Heart right ventricle (tissue), 16 donors: ENCODE measurements around the gene ILK. TPM values are rescaled to one million over a fixed set of nuclear protein-coding genes. Genes with fewer than 3 reads are reported as not detected.
A peak's percentile ranks its signal among the peaks of the same experiment; 100 is the strongest.

Experiments used
- ATAC-seq, 8 donors: fragments of 200-7000 bp; cut with Tn5 transposase; one replicate each; pipeline ENCODE4 v1.9.1; 2020; ENCODE audit warnings: mild to moderate bottlenecking in 8 of 8, moderate library complexity in 8 of 8, moderate number of reproducible peaks in 1 of 8
- DNase-seq, 2 donors: peaks; one replicate each; pipeline ENCODE4 v3.0.0-alpha.2; 2020
- H3K27ac ChIP-seq, 10 donors: fragments of 200-600 bp; sonication (generic) in 2 of 10; one replicate each; pipeline versions ENCODE4 v1.5.0 to v1.8.0; 2020 to 2022; ENCODE audit warnings: mild to moderate bottlenecking in 3 of 10
- H3K27me3 ChIP-seq, 7 donors: fragments of 200-600 bp; one replicate each; pipeline ENCODE4 v1.8.0; 2021 to 2022; ENCODE audit warnings: mild to moderate bottlenecking in 2 of 7
- H3K36me3 ChIP-seq, 9 donors: fragments of 200-600 bp; sonication (generic) in 1 of 9; one replicate each; pipeline versions ENCODE4 v1.5.0 to v1.8.0; 2020 to 2022; ENCODE audit warnings: mild to moderate bottlenecking in 2 of 9
- H3K4me1 ChIP-seq, 9 donors: fragments of 200-600 bp; sonication (generic) in 1 of 9; one replicate each; pipeline versions ENCODE4 v1.5.0 to v1.8.0; 2020 to 2022; ENCODE audit warnings: mild to moderate bottlenecking in 4 of 9
- H3K4me3 ChIP-seq, 10 donors: fragments of 200-600 bp; sonication (generic) in 2 of 10; one replicate each; pipeline versions ENCODE4 v1.5.0 to v1.8.0; 2020 to 2022; ENCODE audit warnings: mild to moderate bottlenecking in 7 of 10, moderate library complexity in 2 of 10
- H3K9me3 ChIP-seq, 11 donors: fragments of 200-600 bp in 10 of 11; sonication (generic) in 2 of 11; one replicate each; pipeline versions ENCODE4 v1.5.0 to v1.8.0; 2013 to 2022; ENCODE audit warnings: mild to moderate bottlenecking in 2 of 11, control low read depth in 1 of 11, moderate library complexity in 1 of 11
- CTCF ChIP-seq, 9 donors: fragments of 200-600 bp; sonication (generic) in 2 of 9; IDR thresholded peaks; one replicate each; pipeline versions ENCODE4 v1.5.0 to v1.8.0; 2021 to 2022; ENCODE audit warnings: antibody characterized with exemption in 9 of 9, mild to moderate bottlenecking in 5 of 9, moderate library complexity in 1 of 9
- WGBS, 2 donors: extraction: QIAGEN DNeasy Blood & Tissue Kit; methylation state at CpG; one replicate each; pipeline ENCODE4 v1.1.7; 2013; ENCODE audit warnings: inconsistent platforms in 1 of 2; 5-methylcytosine and 5-hydroxymethylcytosine counted together
- intact Hi-C, 10 donors: fragments of 100-400 bp; cut with DNase I; formaldehyde crosslinking; loops; one replicate each; pipeline versions ENCODE4 v1.11.1 to v1.14.2; 2022
- polyA plus RNA-seq, 2 donors: library from polyadenylated mRNA; stranded (reverse); fragments of 200-250 nt; gene quantifications; one replicate each; pipeline ENCODE4 v1.2.3, GENCODE V29; 2013
- total RNA-seq, 10 donors: library from RNA; stranded (reverse); fragmentation: NEBNext Ultra II Directional in 3 of 10; extraction: Animal tissue kit (Norgen Biotek cat#: 25700) in 3 of 10; gene quantifications; one replicate each; pipeline versions ENCODE4 v1.2.1 to v1.2.4, GENCODE V29; 2021 to 2023
- donor health status: Arrhythmogenic right ventricular cardiomyopathy.
- donor health status: ischemic (EF 13 %, LVEDD 7.1; RV severe dilation, severe dysfunction).
- donor health status: healthy with polysubstance abuse.
- donor health status: DM: no; HTN: yes; CAD: no.
- donor health status: DM: no; HTN: no; CAD: no.
- donor health status: ischemic (EF 25% LVEDD 6.9; RV normal size, moderate dysfunction).
- donor health status: ischemic (EF 25% LVEDD 5.7; RV mildly dilated, moderate dysfunction).
- donor health status: healthy.
- donor health status: DM: yes; HTN: yes; CAD: no.
- donor health status: Ischemic cardiomyopathy.
- donor health status: ischemic (EF 35%, LVEDD 5.7; RV mildly dilated, moderate dysfunction).
- donor health status: nonischemic (EF 11% LVEDD 7.7; RV severe dilation, severe dysfunction).
- donor health status: DM: yes; HTN: yes; CAD: no.
- donor health status: PGD.
- donor health status: ischemic (EF 29% LVEDD 5.4; RV normal size, mild dysfunction).
- donor health status: nonischemic (EF 23%, LVEDD 6.1; RV moderate dilation, normal function).

ILK gene
- total and polyA plus RNA-seq, 12 donors: 150 to 247 (median 214) TPM

GRCh38 chr11:6642957-6643356 is 39.4 kb downstream of the ILK start:
- peaks cover 9 to 82% (median 45%) of the 10 kb centered on the region in 9 donors for H3K4me1 ChIP-seq
- no peaks in the 10 kb centered on the region for H3K9me3 ChIP-seq
- intact Hi-C loops: no loop called here
- TF ChIP-seq CTCF (IDR thresholded peaks at IDR 0.05): no peak
- no peak for DNase-seq
- 86 to 90% methylated on average over 7 of the region's 7 CpGs for WGBS, 2 donors
- no peak overlapping the region for H3K27ac ChIP-seq
- ATAC-seq: no peak
- no peaks in the 10 kb centered on the region for H3K27me3 ChIP-seq
- peaks cover 0 to 38% (median 0%) of the 10 kb centered on the region in 9 donors for H3K36me3 ChIP-seq
- H3K4me3 ChIP-seq: no peak overlapping the region

GRCh38 chr11:6646071-6646470 is 42.5 kb downstream of the ILK start:
- H3K4me3 ChIP-seq: peak overlapping the region in 5 of 10 donors; percentile 5 to 26 (median 12)
- peaks cover 7 to 83% (median 39%) of the 10 kb centered on the region in 9 donors for H3K4me1 ChIP-seq
- no peak for TF ChIP-seq CTCF (IDR thresholded peaks at IDR 0.05)
- peak overlapping the region; percentile 37 to 94 (median 86) for H3K27ac ChIP-seq
- intact Hi-C loops: no loop called here
- peaks cover 0 to 17% (median 0%) of the 10 kb centered on the region in 9 donors for H3K36me3 ChIP-seq
- WGBS, 2 donors: 28 to 35% methylated on average over 12 of the region's 12 CpGs
- no peaks in the 10 kb centered on the region for H3K27me3 ChIP-seq
- DNase-seq (peak; percentile 83 to 87), ATAC-seq (peak; percentile 78 to 86 (median 80))
- H3K9me3 ChIP-seq: no peaks in the 10 kb centered on the region

- Histone ChIP-seq H3K9me3 (no peaks in the 10 kb centered on the region), H3K27me3 (peaks cover 0 to 2% (median 0%) of the 10 kb centered on the region in 7 donors), H3K4me1 (peaks cover 7 to 84% (median 39%) of the 10 kb centered on the region in 9 donors), H3K27ac (peak overlapping the region; percentile 37 to 94 (median 86)), H3K4me3 (peak overlapping the region in 5 of 10 donors; percentile 5 to 26 (median 18)), H3K36me3 (peaks cover 0 to 12% (median 0%) of the 10 kb centered on the region in 9 donors)
- peak; percentile 56 to 80 (median 76) for ATAC-seq
- intact Hi-C loops: no loop called here
- 33 to 44% methylated on average over 3 of the region's 3 CpGs for WGBS, 2 donors
- DNase-seq: peak in 1 of 2 donors; percentile 78
- no peak for TF ChIP-seq CTCF (IDR thresholded peaks at IDR 0.05)
Observed at GRCh38 chr11:6646576-6646917, 43.0 kb downstream of the ILK start.

GRCh38 chr11:6646918-6647679 is 43.5 kb downstream of the ILK start:
- ATAC-seq: peak; percentile 20 to 65 (median 43)
- 48 to 52% methylated on average over 9 of the region's 9 CpGs for WGBS, 2 donors
- no peak for TF ChIP-seq CTCF (IDR thresholded peaks at IDR 0.05)
- intact Hi-C loops: no loop called here
- H3K4me3 ChIP-seq: peak overlapping the region in 5 of 10 donors; percentile 5 to 26 (median 18)
- DNase-seq: peak; percentile 51 to 63
- peak overlapping the region; percentile 37 to 94 (median 86) for H3K27ac ChIP-seq
- H3K27me3 ChIP-seq: peaks cover 0 to 4% (median 0%) of the 10 kb centered on the region in 7 donors
- H3K4me1 ChIP-seq: peaks cover 7 to 84% (median 43%) of the 10 kb centered on the region in 9 donors
- peaks cover 0 to 12% (median 0%) of the 10 kb centered on the region in 9 donors for H3K36me3 ChIP-seq
- H3K9me3 ChIP-seq: no peaks in the 10 kb centered on the region
